HG02623 (cell line): ENCODE results near the gene EPHA4.

Experiments used
- ATAC-seq: cut with Tn5 transposase; IDR thresholded peaks from one replicate; pipeline ENCODE4 v1.9.1; 2021; ENCODE audit warnings: moderate library complexity; ENCODE audit not compliant: unreplicated experiment

Gene EPHA4

DNA sequence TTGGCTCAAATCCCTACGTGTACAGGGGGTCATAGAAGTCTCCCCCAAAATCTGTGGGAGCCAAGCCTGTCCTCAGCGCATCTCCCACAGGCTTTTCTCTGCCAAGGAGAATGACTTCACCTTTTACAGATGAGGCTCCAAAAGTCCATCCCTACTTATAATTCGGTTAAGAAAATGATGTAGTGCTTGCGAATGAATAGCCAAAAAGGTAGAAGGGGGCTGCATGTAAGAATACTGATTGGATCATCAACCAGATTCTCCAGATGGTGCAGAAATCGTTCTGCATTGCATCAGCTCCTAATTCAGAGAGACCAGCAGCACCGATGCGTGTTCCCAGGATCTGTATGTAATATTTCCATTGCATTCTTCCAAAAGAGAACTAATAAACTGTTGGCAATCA is 91.9 kb downstream of the EPHA4 start:
- ATAC-seq = no peak

GRCh38 chr2:221478485-221478863 is 93.6 kb downstream of the EPHA4 start:
- no peak for ATAC-seq

GRCh38 chr2:221477714-221478484 is 94.2 kb downstream of the EPHA4 start:
- no peak for ATAC-seq

- ATAC-seq = no peak
Measured at GRCh38 chr2:221476195-221476594, 95.9 kb downstream of the EPHA4 start.

DNA sequence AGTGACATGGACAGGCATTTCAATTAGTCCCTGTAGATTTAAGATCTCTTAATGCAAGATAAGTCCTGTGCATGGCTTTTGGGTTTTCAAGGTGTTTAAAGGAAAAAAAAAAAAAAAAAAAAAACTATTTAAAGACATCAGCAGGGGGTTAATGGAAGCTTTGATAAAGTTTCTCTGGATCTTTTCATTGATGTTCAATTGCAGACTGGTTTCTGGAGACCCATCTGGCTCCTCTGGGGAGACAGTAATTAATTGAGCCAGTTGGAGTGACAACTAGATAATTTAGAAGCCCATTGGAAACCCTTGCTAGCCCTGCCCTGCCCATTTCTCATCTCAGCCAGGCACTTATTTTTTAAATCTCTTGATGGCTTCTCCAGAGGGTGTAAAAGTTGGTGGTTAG is 98.7 kb downstream of the EPHA4 start:
- ATAC-seq = no peak

GRCh38 chr2:221468317-221468716 is 103.8 kb downstream of the EPHA4 start:
- ATAC-seq = no peak

DNA sequence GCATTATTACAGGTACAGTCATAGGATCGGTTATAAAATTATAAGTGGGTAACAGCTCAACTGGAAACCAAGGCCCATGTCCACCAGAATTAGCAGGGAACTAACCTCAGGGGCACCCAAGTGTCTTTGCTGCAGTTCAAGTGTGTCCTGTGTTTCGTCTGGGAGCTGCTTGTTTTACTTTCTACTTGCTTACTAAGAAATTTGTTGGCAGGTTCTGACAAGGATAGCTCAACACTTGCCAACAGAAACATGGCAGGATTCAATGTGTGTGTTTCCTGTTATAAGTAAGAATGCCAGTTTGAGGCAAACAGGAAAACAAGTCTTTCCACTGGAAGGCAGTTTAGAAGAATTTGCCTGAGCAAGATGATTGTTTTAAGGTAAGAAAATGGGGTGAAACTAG is 104.5 kb downstream of the EPHA4 start:
- ATAC-seq = no peak

GRCh38 chr2:221466744-221467143 is 105.4 kb downstream of the EPHA4 start:
- no peak for ATAC-seq

- no peak for ATAC-seq
Measured at GRCh38 chr2:221465776-221466175, 106.3 kb downstream of the EPHA4 start.

- no peak for ATAC-seq
Measured at GRCh38 chr2:221464971-221465370, 107.1 kb downstream of the EPHA4 start.

GRCh38 chr2:221463241-221463896 is 108.7 kb downstream of the EPHA4 start:
- no peak for ATAC-seq

GRCh38 chr2:221461901-221462300 is 110.2 kb downstream of the EPHA4 start:
- ATAC-seq = no peak

DNA sequence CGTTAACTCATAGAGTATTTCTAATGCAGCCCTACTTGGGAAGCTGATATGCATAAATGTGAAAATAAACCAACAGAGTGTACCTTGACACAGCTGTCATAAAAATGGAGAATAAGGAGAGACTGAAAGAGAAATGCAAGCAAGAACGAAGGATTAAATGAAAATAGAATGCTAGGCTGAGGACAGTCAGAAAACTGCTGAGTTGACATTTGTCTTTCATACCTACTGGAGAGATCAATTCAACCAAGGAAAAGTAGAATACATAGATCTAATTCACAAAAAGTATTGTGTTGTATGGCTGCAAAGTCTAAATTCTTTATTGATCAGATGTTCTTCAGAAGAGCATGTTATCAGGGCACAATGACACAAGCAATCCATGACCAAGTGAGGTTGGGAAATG is 112.0 kb downstream of the EPHA4 start:
- no peak for ATAC-seq

- ATAC-seq = no peak
Measured at GRCh38 chr2:221458578-221458977, 113.5 kb downstream of the EPHA4 start.

DNA sequence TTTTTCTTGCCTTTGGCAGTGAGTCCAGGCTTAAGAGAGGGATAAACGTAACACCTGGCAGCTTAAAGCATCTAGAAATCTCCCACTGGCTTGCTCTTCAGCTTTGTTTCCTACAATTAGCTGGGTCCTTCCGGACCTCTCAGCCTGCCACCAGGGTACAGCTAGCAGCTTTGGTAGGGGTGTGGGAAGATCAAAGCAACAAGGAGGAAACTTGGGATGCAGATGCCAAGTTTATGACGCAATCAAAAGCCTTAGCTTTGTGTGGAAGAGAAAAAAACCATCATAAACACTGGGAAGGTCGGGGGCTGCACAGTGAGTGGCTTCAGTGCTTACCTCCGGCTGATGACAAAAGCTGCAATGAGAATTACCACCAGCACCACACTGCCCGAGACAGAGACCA is 116.9 kb downstream of the EPHA4 start:
- ATAC-seq = no peak

DNA sequence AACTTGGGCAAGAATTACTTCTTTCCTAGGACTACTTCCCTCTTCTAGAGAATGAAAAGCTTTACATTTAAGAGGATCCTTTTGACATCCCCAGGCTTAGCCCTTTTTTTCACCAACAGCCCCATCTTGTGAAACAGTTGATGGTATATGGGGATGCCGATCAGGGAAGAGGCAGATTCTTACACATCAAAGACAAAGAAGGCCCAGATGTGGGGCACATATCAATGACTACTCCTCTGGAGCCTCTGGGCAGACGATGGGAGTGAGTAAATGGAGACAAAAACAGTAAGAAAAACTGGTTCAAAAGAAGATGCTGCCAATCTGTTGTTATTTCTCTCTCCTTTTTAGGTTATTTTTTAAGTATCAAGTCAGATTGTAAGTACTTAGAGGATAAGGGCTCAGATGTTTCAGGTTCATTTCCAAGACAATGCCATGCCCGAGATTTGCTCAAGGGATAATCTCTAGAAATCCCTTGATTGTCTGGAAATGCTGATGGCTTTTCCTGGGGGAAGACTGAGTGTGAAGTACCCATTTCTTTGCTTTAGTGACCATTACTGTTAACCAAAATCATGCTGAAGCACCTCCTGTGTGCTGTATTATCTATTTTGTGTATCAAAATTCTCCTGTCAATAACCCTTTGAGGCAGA is 117.5 kb downstream of the EPHA4 start:
- ATAC-seq = no peak

DNA sequence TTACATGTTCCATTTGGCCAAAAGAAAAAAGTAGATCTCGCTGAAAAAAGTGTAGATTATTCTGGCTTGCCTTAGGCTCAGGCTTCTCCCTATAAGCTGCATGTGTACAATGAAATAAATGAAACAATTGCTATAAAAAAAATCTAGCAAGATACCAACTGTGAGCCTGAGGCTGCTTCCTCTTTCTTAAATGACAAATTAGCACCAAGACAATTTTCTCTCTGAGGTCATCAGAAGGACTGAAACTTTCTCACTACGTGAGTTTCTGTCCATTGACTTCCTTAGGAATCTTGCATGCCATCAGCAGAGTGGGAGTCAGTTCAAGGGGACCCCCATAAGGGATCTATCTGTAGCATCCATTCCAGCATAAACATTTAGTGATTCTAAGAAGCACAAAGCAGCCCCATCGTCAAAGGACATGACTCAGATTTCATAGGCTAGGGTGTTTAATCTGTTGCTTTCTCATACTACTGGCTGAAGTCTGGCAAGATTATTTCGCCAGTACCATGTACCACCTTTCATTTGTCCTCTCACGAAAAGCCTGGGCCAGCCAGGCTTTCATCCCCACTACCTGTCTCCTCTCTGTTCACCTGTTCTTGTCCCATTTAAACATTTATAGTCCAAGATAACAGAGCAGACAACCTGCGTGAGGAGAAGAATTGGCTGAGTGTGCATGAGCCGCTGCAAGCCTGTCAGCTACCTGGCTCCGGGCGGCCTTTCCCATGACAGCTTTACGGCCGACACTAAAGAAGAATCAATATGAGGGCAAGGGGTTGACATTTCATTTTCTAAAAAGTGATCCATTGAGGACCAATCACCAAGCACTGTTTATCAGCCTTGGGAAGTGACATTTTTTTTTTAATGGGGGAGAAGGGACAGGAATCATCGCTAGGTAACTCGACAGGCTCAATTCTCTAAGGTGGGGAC is 120.0 kb downstream of the EPHA4 start:
- ATAC-seq = no peak

DNA sequence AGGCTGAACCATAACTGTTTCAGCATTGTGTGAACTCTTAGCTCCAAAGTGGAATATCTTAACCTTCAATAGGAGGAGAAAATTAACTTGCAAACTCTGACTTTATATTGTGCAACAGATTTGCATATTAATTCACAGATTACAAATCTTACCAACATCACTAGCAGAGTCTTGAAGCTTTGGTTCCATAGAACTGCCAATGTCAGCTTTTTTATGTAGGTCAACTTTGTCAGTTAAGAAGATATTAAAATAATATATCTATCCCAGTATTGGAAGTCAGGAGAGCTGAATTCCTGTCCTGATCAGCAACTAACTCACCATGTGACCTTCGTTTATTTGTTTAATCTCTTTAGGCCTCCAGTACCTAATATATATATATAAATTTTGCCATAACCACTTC is 121.8 kb downstream of the EPHA4 start:
- no peak for ATAC-seq

DNA sequence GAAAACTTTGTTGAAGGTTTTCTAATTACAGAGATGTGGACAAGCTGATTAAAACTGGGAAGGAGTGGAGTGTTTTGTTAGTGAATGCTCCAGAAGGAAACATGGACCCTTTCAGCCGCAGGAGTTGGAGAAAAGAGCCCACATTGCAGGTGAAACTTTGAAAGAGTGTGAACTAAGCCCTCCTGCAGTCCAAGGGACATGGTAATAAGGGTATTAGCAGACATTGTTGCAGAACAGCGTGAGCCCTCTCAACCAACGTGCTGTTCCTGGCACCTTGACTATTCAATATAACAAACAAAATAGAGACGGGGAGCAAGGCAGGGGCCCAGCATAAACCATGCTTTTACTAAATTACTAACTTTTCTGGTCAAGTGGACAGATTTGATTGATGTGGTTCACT is 122.7 kb downstream of the EPHA4 start:
- ATAC-seq = no peak

DNA sequence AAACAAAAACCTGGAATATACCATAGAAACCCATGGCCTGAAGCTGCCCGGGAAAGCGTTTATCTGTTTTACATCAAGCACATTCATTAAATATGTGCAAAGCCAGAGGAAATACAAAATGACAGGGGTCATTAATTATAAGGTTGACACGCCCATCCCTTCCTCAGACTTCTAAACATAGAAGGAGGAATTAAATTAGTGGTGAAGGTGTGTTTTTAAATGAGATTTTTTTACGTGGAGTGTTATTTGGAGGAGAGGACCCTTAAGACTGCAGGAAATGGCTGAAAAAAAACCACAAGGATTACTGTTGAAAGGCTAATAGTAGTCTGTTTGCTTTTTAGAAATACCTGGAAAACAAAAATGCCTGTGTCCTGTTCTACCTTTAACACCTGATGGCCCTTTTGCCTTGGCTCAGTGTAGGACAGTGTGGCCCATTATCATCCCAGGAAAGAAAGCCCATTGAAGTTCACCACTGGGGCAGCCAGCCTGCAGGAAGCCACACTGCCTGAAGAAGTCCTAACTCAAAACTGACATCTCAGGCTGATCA is 123.2 kb downstream of the EPHA4 start:
- ATAC-seq = no peak
